PC-3 (cell line): ENCODE results near the gene XPO1.

Source experiments
- CTCF ChIP-seq: fragments of 300-600 bp; sonication (generic); conservative IDR thresholded peaks from 2 replicates; pipeline ENCODE4 v1.5.1; 2017; ENCODE audit warnings: antibody characterized with exemption, low read depth, mild to moderate bottlenecking, low read length
- EZH2 ChIP-seq: fragments of 300-600 bp; sonication (generic); IDR thresholded peaks from one replicate; pipeline ENCODE4 v1.6.1; 2017; ENCODE audit warnings: antibody characterized with exemption, mild to moderate bottlenecking, low read length; ENCODE audit not compliant: unreplicated experiment
- EZH2phosphoT487 ChIP-seq: fragments of 300-600 bp; sonication (generic); IDR thresholded peaks from 2 replicates; pipeline ENCODE4 v1.6.1; 2018; ENCODE audit warnings: mild to moderate bottlenecking, antibody characterized with exemption, low read length, borderline replicate concordance

DNA sequence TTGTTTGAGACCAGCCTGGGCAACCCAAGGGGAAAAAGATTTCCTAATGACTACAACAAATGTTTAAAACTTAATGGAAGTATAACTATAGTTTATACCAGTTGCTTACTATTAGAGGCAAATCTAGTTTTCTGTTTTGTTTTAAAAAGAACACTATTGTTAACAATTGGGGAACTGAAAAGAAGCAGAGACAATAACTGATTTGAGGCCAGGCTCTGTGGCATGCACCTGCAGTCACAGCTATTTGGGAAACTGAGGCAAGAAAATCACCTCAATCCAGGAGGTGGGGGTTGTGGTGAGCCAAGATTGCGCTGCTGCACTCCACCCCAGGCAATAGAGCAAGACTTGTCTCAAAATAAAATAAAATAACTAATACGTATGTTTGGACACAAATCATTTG lies 39.1 kb downstream of the XPO1 start:
- TF ChIP-seq CTCF (no peak), EZH2 (no peak), EZH2phosphoT487 (no peak)
